Medulla oblongata (tissue), 1 donor: ENCODE results near the gene DYNLL2.
"Not testable (repeated sequence)": the region's sequence is repeated elsewhere in the genome, so short reads cannot be mapped to it uniquely, and the experiment has no call there.

ENCODE experiments used
- DNase-seq: peaks from one replicate; pipeline ENCODE4 v3.0.0-alpha.2; 2015; ENCODE audit errors: extremely low spot score

Gene DYNLL2

DNA sequence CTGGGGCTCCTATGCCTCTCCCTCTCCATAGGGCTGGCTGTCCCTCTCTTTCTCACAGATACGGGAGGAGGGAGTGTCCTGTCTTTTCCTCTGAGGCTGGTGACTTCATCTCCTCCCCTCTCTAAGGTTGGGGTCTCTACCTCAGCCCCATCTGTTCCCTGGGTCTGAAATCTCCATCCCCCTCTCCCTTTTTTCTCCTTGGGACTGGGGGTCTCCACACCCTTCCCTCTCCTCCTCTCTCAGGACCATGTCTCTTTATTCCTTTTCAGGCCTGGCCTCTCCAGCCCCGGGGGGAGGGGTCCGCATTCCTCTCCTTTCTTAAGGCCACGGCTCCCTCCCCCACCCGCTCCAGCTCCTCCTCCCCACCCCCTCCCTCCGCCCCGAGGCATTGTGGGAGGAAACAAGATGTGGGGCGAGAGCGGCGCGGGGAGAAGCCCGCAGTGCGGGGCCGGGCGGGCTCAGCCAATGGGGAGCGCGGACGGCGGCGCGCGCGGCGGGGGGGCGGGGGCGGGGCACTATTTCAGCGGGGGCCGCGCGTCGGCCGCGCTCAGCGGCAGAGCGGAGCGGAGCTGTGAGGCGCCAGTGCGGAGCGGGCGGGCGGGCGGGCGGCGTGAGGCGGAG lies at the start of gene DYNLL2:
Gene DYNLL2 (plus strand): TSS at position 550 of the 621 bp plus-strand sequence. CDS start 3,672 bp downstream, outside the sequence.
- peak; percentile 86 for DNase-seq

DNA sequence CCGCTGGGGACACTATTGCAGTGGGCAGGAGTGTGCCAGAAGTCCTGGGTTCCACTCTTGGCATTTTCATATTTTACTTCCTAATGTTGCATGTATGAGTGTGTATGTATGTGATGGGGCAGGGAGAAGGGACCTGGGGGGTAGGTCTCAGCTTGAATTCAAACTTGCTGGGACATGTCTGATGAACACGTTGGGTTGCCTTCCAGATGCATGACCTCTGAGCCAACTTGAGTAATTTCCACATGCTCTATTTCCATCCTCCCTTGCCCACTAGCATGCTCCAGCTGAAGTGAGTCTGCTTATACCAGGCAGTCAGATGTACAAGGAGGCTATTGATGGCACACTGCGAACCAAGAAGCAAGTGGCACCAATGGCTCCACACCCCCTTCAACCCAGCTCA lies 43.2 kb upstream of the DYNLL2 start:
- no peak for DNase-seq

GRCh38 chr17:58040386-58040785 lies 42.8 kb upstream of the DYNLL2 start:
- DNase-seq, result no peak

- DNase-seq, result no peak
These were observed 42.1 kb upstream of the DYNLL2 start for GRCh38 chr17:58041161-58041560.

DNA sequence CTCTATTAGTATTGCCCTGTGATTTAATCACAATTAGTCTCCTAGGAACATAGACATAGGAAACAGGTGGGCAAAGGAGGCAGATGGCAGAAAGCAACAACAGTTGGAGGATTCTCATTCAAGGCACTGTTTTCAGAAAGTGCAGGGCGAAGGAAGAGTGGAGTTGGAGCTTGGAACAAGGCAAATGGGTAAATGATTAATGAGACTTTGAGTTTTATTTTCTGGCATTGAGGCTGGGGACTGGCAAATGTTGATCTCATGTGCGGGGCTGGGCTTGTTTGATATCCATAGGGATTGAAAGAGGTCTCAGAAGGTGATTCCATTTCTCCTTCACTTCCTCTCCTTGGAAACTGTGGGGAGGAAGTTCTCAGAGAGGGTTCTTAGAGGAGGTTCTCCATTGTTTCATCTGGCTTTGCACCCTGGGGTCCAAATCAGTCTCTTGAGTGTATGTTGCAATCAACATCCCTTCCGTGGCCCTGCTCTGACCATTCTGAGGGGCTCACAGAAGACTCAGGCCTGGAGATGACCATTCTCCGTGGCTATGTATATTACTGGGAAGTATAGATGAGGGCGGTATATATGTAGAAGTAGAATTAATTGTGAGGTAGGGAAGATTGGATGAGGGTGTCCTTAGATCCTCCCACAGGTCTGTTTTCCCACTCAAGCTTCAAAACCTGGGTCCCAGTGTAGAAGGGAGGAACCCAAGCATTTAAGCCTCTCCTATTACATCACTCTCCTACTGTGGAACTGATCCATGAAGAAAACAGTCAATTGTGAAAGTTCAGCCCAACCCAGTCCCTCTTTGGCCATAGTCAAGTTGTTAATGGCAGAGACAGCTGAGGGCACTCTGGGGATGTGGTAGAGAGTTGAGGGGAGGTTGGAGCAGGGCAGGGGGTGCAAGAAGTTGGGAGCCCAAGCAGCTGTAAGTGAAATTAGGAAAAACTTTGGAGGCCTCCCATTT lies 39.7 kb upstream of the DYNLL2 start:
- DNase-seq, result no peak

GRCh38 chr17:58044256-58044655 lies 39.0 kb upstream of the DYNLL2 start:
- DNase-seq, result not testable (repeated sequence)

DNA sequence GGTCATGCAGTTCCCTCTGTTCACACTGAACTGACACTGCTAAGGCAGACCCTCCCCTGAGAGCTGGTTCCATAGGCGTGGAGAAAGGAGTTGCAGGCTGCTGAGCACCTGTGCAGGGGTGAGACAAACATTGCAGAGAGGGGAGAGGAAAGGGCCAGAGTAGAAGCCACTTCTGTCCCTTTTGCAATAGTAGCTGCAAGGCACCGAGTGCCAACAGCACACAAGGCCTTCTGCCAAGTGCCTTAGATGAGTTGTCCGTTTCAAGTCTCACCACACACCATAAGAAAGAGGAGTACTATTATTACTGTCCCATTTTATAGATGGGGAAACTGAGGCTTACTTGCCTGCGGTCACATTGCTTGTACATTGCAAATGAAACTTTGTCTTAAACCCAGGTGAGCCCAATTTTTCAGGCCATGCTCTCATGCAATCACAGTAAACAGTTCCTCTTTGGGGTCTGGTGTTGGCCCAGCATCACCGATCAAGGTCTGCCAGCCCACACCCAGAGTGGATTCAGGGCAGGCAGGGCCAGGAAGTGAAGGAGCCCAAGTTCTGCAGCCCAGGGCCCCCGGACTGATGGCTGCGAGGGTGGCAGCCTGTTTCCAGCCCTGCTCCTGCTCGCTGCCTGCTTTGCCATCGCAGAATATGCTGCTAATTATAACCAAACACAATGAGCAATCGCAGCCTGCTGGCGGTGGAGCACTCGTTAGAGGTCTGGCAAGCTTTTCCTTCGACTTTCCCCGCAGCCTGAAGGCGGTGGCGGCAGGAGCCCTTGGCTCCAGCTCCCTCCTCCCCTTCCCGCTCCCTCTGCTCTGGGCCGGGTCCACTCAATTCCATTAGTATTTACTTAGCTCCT lies 36.8 kb upstream of the DYNLL2 start:
- no peak for DNase-seq

DNA sequence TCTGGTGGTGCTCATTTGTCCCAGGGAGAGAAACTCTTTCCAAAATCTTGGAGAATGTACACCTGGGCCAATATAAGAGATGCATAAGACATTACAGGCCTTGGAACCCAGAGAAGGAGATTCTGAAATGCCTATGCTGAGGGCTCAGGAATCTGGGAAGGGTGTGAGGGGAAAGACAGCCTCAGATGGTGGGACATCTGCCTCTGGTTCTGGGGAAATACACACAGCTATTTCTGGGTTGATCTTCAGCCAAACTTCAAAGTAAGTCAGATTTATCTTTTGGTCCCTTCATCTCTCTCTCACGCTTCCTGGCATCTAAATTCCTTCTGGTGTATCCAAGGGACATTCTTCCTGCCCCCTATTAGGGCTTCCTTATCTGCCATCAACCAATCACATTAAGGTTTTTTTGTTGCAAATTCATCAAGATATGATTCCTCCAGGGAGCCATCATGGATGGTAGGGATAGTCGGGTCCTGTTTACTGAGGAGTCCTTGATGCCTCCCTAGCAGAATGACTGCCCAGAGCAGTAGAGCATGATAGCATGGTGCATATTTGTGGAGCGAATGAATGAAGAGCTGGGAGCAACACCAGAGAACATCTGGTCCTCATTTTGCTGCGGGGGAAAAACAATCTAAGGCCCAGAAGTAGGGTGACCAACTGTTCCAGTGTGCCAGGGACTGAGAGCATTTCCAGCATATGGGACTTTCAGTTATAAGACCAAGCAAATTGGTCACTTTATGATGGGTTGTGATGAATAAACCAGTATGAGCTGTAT lies 35.7 kb upstream of the DYNLL2 start:
- DNase-seq, result no peak

GRCh38 chr17:58049533-58049932 lies 33.7 kb upstream of the DYNLL2 start:
- no peak for DNase-seq

GRCh38 chr17:58050966-58051365 lies 32.3 kb upstream of the DYNLL2 start:
- no peak for DNase-seq

DNA sequence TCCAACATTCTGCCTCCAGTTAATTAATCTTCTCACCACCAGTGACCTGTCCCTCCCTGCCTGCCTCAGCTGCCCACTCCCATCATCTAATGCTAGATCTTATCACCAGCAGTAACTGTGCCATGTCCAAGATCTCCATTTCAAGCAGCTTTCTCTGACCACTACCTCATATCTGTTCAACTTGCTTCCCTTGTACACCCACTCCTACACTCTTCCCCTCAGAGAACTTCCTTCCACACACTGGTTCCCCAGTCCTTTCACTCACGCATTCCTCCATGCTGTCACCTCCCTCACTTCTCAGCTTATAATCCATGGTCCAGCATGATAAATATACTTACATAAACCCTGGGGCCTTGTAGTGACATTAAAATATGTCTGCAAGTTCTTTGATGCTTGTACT lies 31.8 kb upstream of the DYNLL2 start:
- no peak for DNase-seq

DNA sequence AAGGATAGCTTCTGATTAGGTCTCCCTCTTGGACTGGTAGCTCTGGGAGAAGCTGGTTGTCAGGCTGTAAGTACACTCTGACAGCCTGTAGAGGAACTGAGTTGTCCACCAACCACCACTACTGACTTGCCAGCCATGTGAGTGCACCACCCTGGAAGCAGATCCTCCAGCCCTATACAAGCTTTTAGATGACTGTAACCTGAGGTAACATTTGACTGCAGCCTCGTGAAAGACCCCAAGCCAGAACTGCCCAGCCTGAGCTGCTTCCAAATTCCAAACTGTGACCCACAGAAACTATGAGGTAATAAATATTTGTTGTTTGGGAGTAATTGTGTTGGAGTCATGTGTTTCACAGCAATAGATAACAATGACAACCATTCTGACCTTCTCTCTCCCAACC lies 30.8 kb upstream of the DYNLL2 start:
- no peak for DNase-seq

DNA sequence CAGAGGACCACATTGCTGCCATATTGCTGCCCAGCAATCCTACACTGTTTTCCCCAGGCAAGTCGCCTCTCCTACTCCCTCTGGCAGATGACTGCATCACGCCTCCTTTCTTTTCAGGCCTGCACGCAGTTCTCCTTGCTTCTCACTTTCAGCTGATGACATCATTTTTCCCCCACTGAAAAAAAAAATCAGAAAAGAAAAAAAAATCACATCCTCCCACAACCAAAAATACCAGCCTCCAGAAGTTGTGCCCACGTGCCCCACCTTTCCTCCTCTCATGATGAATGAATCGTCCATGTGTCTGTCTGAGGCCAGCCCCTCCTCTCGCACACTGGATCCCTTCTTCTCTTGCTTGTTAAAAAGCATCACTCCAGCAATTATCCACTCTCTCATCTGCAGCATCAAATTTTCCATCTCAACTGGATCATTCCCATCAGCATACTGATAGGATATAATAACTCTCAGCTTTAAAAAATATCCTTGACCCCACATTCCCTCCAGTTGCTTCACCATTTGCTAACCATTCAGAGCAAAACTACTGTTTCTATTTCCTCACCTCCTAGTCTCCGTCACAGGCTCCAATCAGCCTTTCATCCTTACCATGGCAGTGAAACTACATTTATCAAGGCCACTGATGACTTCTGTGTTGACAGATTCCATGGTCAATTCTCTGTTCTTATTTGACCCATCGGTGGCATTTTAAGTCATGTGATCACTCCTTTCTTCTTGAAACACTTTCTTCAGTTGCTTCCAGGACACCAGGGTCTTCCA lies 30.1 kb upstream of the DYNLL2 start:
- DNase-seq, result no peak

- DNase-seq, result no peak
These were observed 28.6 kb upstream of the DYNLL2 start for GRCh38 chr17:58054641-58055040.

DNA sequence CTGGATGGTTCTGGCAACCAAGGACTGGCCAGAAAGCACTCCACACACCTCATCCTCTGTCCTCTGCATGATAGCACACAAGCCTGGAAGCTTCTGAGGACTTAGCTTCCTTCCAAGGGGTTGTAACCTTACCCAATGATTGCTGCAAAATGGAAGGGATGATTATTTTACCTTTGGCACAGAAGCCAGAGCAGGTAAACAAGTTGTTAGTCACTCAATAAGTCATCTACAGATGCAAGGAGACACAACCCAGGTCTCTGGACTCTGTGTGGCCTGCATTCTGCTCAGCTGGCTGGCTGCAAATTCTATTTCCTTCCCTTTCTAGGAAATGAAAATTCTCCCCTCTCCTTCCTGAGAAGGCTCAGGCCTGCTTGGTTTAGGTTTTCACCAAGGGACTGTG lies 26.7 kb upstream of the DYNLL2 start:
- DNase-seq, result no peak

DNA sequence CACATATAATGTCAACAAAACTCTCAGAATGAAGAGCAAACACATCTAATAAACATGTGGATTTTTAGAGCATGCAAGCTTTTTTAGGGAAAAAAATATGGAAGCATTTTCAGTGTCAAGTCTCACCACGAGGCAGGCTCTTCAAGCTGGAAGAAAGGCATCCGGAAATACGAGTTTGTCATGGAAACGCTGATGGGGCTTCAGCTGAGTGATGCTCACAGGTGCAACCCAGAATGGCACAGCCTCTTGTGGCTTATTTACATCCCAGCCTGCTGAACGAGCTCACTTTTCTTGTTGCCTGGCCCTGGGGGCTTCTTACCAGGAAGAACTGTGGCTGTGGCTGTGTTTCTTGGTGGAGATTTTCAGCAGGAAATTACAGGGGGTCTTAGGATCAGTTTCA lies 24.1 kb upstream of the DYNLL2 start:
- DNase-seq, result no peak

DNA sequence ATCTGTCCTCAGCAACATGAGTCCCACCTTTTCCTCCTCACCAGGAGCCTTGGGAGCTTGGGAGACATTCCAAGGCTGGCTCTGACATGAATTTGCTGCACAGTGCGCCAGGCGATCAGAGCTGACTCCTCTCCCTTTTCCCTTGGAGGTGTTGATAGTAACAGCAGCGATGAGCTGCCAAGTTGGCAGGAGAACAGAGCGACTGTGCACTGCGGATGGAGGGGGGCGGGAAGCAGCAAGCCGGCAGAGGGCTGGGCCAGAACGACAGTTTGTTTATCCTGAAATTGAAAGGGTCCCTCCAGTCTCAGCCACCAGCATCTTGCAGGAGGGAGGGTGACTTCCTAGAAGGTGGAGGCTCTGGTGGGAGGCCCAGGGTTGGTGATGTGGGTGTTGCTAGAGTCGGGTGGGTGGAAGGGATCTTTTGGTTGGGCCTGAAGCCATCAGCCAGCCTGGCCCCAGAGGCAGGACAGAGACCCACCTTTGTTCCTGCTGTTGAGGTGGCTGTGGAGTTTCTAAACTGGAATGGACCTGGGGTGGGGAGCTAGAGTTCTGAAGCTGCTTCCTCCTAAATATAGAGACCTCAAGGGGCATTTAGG lies 22.5 kb upstream of the DYNLL2 start:
- DNase-seq, result no peak

DNA sequence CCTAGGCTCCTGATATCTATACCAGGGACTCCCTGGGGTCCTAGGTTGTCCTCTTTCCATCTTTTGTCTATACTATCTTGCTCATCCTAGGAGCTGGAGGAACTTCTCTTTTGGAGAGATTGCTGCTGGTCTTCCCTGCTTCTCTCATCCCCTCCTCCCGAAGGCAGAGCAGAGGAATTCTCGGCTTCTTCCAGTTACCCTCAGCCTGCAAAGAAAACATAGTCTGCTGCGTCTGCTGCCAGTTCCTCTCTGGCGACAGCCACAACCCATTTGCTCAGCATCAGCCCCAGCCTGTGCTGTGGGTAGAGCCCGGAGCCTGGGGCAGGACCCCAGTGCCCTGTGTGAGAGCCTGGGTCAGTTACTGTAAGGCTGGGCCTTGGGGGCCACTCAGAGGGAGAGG lies 21.5 kb upstream of the DYNLL2 start:
- no peak for DNase-seq

- no peak for DNase-seq
These were observed 18.0 kb upstream of the DYNLL2 start for GRCh38 chr17:58065238-58065637.

DNA sequence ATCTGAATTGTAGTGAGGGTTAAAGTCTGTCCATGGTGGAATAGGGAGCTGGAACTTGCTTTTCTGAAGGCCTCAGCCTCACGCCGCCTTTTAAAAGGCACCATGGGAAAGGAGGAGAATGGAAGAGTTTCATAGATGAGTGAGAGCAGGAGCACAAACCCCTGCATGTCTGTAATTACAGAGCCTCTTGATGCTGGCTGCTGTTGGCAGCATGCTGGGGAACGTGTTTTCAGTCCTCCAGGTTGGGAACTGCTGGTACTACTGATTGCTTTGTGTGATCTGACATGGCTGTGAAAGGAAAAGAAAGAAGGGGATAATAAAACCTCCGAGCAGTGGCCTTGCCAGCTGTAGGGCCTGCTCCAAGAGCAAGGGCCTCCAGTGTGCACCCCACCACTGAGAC lies 16.8 kb upstream of the DYNLL2 start:
- no peak for DNase-seq
